ENCODE results near the gene NREP. TPM values are rescaled to one million over a fixed set of nuclear protein-coding genes. Genes with fewer than 3 reads are reported as not detected.

The NREP gene
- total and polyA plus RNA-seq, 2 donors (not counting 1 experiment from before 2014, with no cell fraction given), result 56.8 to 364 TPM

DNA sequence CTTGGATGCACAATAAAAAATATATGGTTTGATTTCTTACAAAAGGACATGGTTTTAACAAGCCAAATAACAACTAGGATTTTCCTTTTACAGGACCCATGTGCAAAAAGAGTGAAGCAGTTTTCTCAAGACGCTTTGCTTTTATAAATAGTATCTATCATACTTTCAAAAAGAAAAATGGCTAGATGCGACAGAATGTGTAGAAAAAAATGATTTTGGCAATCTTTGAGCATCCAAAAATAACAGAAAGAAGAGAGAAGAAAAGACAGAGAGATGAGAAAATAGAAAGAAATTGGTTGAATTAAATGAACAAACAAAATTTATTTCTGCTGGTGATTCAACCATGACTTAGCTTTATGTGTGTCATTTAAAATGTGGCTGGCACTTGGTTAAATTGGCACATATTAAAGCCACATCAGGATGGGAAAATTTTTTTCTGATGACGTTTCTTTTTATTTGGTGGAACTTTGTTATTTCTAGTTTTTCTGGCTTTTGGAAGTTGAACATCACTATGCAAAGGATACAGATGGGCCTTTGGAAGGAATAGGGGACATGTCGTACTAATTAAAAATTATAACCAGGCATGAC, 35.6 kb upstream of the NREP start:
- TF ChIP-seq EZH2 (IDR thresholded peaks at IDR 0.05; ENCODE audit: low read length, missing control alignments), result no peak
- TF ChIP-seq, protein P1, sequence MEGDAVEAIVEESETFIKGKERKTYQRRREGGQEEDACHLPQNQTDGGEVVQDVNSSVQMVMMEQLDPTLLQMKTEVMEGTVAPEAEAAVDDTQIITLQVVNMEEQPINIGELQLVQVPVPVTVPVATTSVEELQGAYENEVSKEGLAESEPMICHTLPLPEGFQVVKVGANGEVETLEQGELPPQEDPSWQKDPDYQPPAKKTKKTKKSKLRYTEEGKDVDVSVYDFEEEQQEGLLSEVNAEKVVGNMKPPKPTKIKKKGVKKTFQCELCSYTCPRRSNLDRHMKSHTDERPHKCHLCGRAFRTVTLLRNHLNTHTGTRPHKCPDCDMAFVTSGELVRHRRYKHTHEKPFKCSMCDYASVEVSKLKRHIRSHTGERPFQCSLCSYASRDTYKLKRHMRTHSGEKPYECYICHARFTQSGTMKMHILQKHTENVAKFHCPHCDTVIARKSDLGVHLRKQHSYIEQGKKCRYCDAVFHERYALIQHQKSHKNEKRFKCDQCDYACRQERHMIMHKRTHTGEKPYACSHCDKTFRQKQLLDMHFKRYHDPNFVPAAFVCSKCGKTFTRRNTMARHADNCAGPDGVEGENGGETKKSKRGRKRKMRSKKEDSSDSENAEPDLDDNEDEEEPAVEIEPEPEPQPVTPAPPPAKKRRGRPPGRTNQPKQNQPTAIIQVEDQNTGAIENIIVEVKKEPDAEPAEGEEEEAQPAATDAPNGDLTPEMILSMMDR (conservative IDR thresholded peaks at IDR 0.05 in 1 of 2, IDR thresholded peaks at IDR 0.05 in 1 of 2; ENCODE audit: low read depth in 1 of 2, low read length in 2 of 2), result no peak

DNA sequence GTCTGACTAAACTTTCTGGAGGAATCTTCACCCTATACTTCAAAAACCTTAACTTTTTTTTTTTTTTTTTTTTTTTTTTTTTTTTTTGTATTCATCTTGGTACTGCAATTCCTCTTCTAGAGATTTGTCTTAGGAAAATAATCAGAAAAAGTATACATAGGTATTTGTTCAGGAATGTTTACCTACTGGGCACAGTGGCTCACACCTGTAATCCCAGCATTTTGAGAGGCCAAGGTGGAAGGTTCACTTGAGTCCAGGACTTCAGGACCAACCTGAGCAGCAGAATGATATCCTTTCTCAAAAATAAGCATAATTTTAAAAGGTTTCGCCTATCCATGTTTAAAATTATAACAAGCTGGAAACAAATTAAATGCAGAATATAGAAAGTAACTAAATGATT, 33.3 kb upstream of the NREP start:
- Histone ChIP-seq H3K27ac (ENCODE audit: insufficient read depth, low read length) (no peak overlapping the region), H3K36me3 (ENCODE audit: control insufficient read depth, insufficient read depth, low read length) (no peaks in the 10 kb centered on the region), H3K9me3 (ENCODE audit: control insufficient read depth, insufficient read depth, low read depth, low read length) (no peaks in the 10 kb centered on the region), H3K79me2 (ENCODE audit: control insufficient read depth, insufficient read depth, low read length) (no peaks in the 10 kb centered on the region), H3K4me1 (ENCODE audit: control insufficient read depth, extremely low read depth, insufficient read depth, low read length) (no peaks in the 10 kb centered on the region), H3K27me3 (ENCODE audit: control insufficient read depth, insufficient read depth, low read length) (no peaks in the 10 kb centered on the region), H3K4me2 (ENCODE audit: extremely low read depth, insufficient read depth, low read length) (no peak overlapping the region), H3K9ac (ENCODE audit: insufficient read depth, low read length) (no peak overlapping the region), H2AFZ (ENCODE audit: low read length) (no peak overlapping the region), H4K20me1 (ENCODE audit: control insufficient read depth, extremely low read depth, insufficient read depth, low read length) (no peaks in the 10 kb centered on the region), H3K4me3 (replicated peaks in 1 of 4; ENCODE audit: control extremely low read depth in 1 of 4, insufficient read depth in 1 of 4, low read depth in 3 of 4, low read length in 4 of 4) (no peak overlapping the region)
- no peak for DNase-seq (ENCODE audit: low read depth in 2 of 2)
- TF ChIP-seq, protein P1 (conservative IDR thresholded peaks at IDR 0.05 in 1 of 2, IDR thresholded peaks at IDR 0.05 in 1 of 2; ENCODE audit: low read depth in 1 of 2, low read length in 2 of 2), result no peak
- no peak for TF ChIP-seq EZH2 (IDR thresholded peaks at IDR 0.05; ENCODE audit: low read length, missing control alignments)

More for the DNA sequence above, 35.6 kb upstream of the NREP start:
- no peaks in the 10 kb centered on the region for H3K79me2 ChIP-seq (ENCODE audit: control insufficient read depth, insufficient read depth, low read length)
- no peaks in the 10 kb centered on the region for H3K27me3 ChIP-seq (ENCODE audit: control insufficient read depth, insufficient read depth, low read length)
- no peak overlapping the region for H3K9ac ChIP-seq (ENCODE audit: insufficient read depth, low read length)
- no peak overlapping the region for H2AFZ ChIP-seq (ENCODE audit: low read length)
- H3K36me3 ChIP-seq (ENCODE audit: control insufficient read depth, insufficient read depth, low read length), result no peaks in the 10 kb centered on the region
- H4K20me1 ChIP-seq (ENCODE audit: control insufficient read depth, extremely low read depth, insufficient read depth, low read length), result no peaks in the 10 kb centered on the region
- H3K9me3 ChIP-seq (ENCODE audit: control insufficient read depth, insufficient read depth, low read depth, low read length), result no peaks in the 10 kb centered on the region
- H3K4me2 ChIP-seq (ENCODE audit: extremely low read depth, insufficient read depth, low read length), result no peak overlapping the region
- no peak overlapping the region for H3K27ac ChIP-seq (ENCODE audit: insufficient read depth, low read length)
- H3K4me3 ChIP-seq (replicated peaks in 1 of 4; ENCODE audit: control extremely low read depth in 1 of 4, insufficient read depth in 1 of 4, low read depth in 3 of 4, low read length in 4 of 4), result no peak overlapping the region
- no peaks in the 10 kb centered on the region for H3K4me1 ChIP-seq (ENCODE audit: control insufficient read depth, extremely low read depth, insufficient read depth, low read length)
- peak; percentile 31 to 59 for DNase-seq (ENCODE audit: low read depth in 2 of 2)

DNA sequence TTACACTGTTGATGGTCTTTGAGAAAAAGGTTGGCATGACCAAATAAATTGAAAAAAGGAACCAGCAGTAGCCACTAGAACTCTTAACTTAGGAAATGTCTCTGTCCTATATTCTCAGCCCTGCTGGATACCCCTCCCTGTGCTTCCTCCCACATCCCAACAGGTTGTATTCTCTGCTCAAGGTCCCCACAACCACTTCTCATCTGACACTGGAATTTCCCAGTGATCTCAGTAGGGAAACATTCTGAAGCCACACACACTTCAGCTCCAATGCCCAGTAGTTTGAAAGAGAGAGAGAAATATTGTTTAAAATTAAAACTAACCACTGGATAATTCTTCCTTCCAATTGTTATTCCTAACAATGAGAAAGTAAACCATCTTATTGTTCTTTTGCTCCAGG, 30.0 kb upstream of the NREP start:
- no peak overlapping the region for H2AFZ ChIP-seq (ENCODE audit: low read length)

More for the DNA sequence above, 30.0 kb upstream of the NREP start:
- Histone ChIP-seq H3K36me3 (ENCODE audit: control insufficient read depth, insufficient read depth, low read length) (no peaks in the 10 kb centered on the region), H4K20me1 (ENCODE audit: control insufficient read depth, extremely low read depth, insufficient read depth, low read length) (no peaks in the 10 kb centered on the region), H3K27ac (ENCODE audit: insufficient read depth, low read length) (no peak overlapping the region), H3K27me3 (ENCODE audit: control insufficient read depth, insufficient read depth, low read length) (no peaks in the 10 kb centered on the region), H3K79me2 (ENCODE audit: control insufficient read depth, insufficient read depth, low read length) (no peaks in the 10 kb centered on the region), H3K4me1 (ENCODE audit: control insufficient read depth, extremely low read depth, insufficient read depth, low read length) (no peaks in the 10 kb centered on the region), H3K4me2 (ENCODE audit: extremely low read depth, insufficient read depth, low read length) (no peak overlapping the region), H3K9me3 (ENCODE audit: control insufficient read depth, insufficient read depth, low read depth, low read length) (no peaks in the 10 kb centered on the region), H3K9ac (ENCODE audit: insufficient read depth, low read length) (no peak overlapping the region), H3K4me3 (replicated peaks in 1 of 4; ENCODE audit: control extremely low read depth in 1 of 4, insufficient read depth in 1 of 4, low read depth in 3 of 4, low read length in 4 of 4) (no peak overlapping the region)
- TF ChIP-seq, protein P1 (conservative IDR thresholded peaks at IDR 0.05 in 1 of 2, IDR thresholded peaks at IDR 0.05 in 1 of 2; ENCODE audit: low read depth in 1 of 2, low read length in 2 of 2), result no peak
- TF ChIP-seq EZH2 (IDR thresholded peaks at IDR 0.05; ENCODE audit: low read length, missing control alignments), result no peak
- DNase-seq (ENCODE audit: low read depth in 2 of 2), result peak in 1 of 2 donors; percentile 35
